NCI-H526 (cell line): ENCODE results near the gene CADPS.

Source experiments
- DNase-seq, 2 experiments: peaks; one replicate each; lab custom pipeline; 2025; lab: John Stamatoyannopoulos, UW

The CADPS gene

GRCh38 chr3:62355703-62356102 is 519.5 kb downstream of the CADPS start:
- DNase-seq, result no peak
